Heart left ventricle (tissue), 16 donors: ENCODE data around the gene WDR7. TPM values are rescaled to one million over a fixed set of nuclear protein-coding genes. Genes with fewer than 3 reads are reported as not detected.

Experiments
- ATAC-seq, 4 donors: fragments of 200-7000 bp; cut with Tn5 transposase; one replicate each; pipeline ENCODE4 v1.9.1; 2020 to 2022; ENCODE audit warnings: moderate library complexity in 4 of 4, mild to moderate bottlenecking in 3 of 4, moderate number of reproducible peaks in 1 of 4
- DNase-seq, 5 donors: peaks; one replicate each; pipeline ENCODE4 v3.0.0-alpha.2; 2020
- H3K27ac ChIP-seq, 12 donors: fragments of 200-600 bp; sonication (generic) in 4 of 12; one replicate each; pipeline versions ENCODE4 v1.5.0 to v1.8.0; 2016 to 2022; ENCODE audit warnings: mild to moderate bottlenecking in 2 of 12
- H3K27me3 ChIP-seq, 9 donors: fragments of 200-600 bp; sonication (generic) in 2 of 9; one replicate each; pipeline versions ENCODE4 v1.5.1 to v1.8.0; 2016 to 2022; ENCODE audit warnings: mild to moderate bottlenecking in 3 of 9
- H3K36me3 ChIP-seq, 9 donors: fragments of 200-600 bp; sonication (generic) in 2 of 9; one replicate each; pipeline versions ENCODE4 v1.5.0 to v1.8.0; 2018 to 2022; ENCODE audit warnings: mild to moderate bottlenecking in 2 of 9
- H3K4me1 ChIP-seq, 12 donors: fragments of 200-600 bp; sonication (generic) in 4 of 12; one replicate each; pipeline versions ENCODE4 v1.5.0 to v1.8.0; 2016 to 2022; ENCODE audit warnings: mild to moderate bottlenecking in 3 of 12
- H3K4me3 ChIP-seq, 12 donors: fragments of 200-600 bp; sonication (generic) in 4 of 12; one replicate each; pipeline versions ENCODE4 v1.5.0 to v1.8.0; 2017 to 2022; ENCODE audit warnings: mild to moderate bottlenecking in 9 of 12, moderate library complexity in 4 of 12
- H3K9me3 ChIP-seq, 12 donors: fragments of 200-600 bp; sonication (generic) in 4 of 12; one replicate each; pipeline versions ENCODE4 v1.5.0 to v1.8.0; 2016 to 2022; ENCODE audit warnings: mild to moderate bottlenecking in 1 of 12
- POLR2A ChIP-seq, 2 donors: fragments of 450-650 bp; IDR thresholded peaks; one replicate each; pipeline ENCODE4 v1.6.1; 2017; ENCODE audit warnings: antibody characterized with exemption in 2 of 2, mild to moderate bottlenecking in 2 of 2, moderate library complexity in 2 of 2
- WGBS, 4 donors: extraction: QIAGEN DNeasy Blood & Tissue Kit in 2 of 4; methylation state at CpG; one replicate each; pipeline versions ENCODE4 v1.1.5 to v1.1.7; 2013 to 2018; 5-methylcytosine and 5-hydroxymethylcytosine counted together
- intact Hi-C, 10 donors: fragments of 100-400 bp; cut with DNase I; formaldehyde crosslinking; loops; one replicate each; pipeline versions ENCODE4 v1.11.1 to v1.14.2; 2022
- polyA plus RNA-seq, 2 donors: library from polyadenylated mRNA; stranded (reverse); fragments of 200-250 nt; gene quantifications; one replicate each; pipeline ENCODE4 v1.2.3, GENCODE V29; 2013
- total RNA-seq, 9 donors: library from RNA; depleted of rRNA in 2 of 9; stranded (reverse); fragments of >200 nt in 2 of 9; fragmentation: NEBNext Ultra II Directional in 3 of 9; extraction: Animal tissue kit (Norgen Biotek cat#: 25700) in 3 of 9; gene quantifications; one replicate each; pipeline versions ENCODE4 v1.1.0 to v1.2.4, GENCODE V29; 2016 to 2023
- TF ChIP-seq, protein P1 (sequence below), 12 donors: fragments of 200-600 bp; sonication (generic) in 4 of 12; IDR thresholded peaks; one replicate each; pipeline versions ENCODE4 v1.5.0 to v1.8.0; 2018 to 2022; ENCODE audit warnings: antibody characterized with exemption in 12 of 12, mild to moderate bottlenecking in 5 of 12
- donor health status: ischemic (EF 13 %, LVEDD 7.1; RV severe dilation, severe dysfunction).
- donor health status: healthy with polysubstance abuse.
- donor health status: DM: no; HTN: yes; CAD: no.
- donor health status: DM: no; HTN: no; CAD: no.
- donor health status: ischemic (EF 25% LVEDD 6.9; RV normal size, moderate dysfunction).
- donor health status: ischemic (EF 25% LVEDD 5.7; RV mildly dilated, moderate dysfunction).
- donor health status: healthy.
- donor health status: DM: yes; HTN: yes; CAD: no.
- donor health status: ischemic (EF 35%, LVEDD 5.7; RV mildly dilated, moderate dysfunction).
- donor health status: nonischemic (EF 11% LVEDD 7.7; RV severe dilation, severe dysfunction).
- donor health status: DM: yes; HTN: yes; CAD: no.
- donor health status: PGD.
- donor health status: ischemic (EF 29% LVEDD 5.4; RV normal size, mild dysfunction).
- donor health status: nonischemic (EF 23%, LVEDD 6.1; RV moderate dilation, normal function).

WDR7 gene
- total and polyA plus RNA-seq, 11 donors, result 4.3 to 33.6 (median 26.6) TPM

DNA sequence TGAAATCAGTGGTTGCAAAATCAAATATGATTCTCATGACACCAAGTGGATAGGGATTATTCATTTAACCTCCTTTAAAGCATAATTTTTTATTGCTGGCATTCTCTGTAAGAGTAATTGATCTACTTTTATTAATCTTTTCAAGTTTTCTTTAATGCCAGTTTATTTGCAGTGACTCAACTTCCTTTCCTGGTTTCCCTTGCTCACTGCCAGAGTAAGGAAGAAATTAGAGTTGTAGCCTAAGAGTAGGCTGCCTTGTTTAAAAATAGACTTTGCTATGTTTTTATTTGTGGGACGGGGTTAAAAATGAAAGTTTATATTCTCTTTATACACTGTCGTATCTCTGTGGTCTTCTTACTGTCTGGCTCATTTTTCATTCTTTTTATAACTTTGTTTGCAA, 148.6 kb downstream of the WDR7 start:
- DNase-seq (no peak), ATAC-seq (no peak)
- no peaks in the 10 kb centered on the region for H3K27me3 ChIP-seq
- TF ChIP-seq POLR2A (IDR thresholded peaks at IDR 0.05), result no peak
- TF ChIP-seq, protein P1, sequence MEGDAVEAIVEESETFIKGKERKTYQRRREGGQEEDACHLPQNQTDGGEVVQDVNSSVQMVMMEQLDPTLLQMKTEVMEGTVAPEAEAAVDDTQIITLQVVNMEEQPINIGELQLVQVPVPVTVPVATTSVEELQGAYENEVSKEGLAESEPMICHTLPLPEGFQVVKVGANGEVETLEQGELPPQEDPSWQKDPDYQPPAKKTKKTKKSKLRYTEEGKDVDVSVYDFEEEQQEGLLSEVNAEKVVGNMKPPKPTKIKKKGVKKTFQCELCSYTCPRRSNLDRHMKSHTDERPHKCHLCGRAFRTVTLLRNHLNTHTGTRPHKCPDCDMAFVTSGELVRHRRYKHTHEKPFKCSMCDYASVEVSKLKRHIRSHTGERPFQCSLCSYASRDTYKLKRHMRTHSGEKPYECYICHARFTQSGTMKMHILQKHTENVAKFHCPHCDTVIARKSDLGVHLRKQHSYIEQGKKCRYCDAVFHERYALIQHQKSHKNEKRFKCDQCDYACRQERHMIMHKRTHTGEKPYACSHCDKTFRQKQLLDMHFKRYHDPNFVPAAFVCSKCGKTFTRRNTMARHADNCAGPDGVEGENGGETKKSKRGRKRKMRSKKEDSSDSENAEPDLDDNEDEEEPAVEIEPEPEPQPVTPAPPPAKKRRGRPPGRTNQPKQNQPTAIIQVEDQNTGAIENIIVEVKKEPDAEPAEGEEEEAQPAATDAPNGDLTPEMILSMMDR (IDR thresholded peaks at IDR 0.05), result no peak
- intact Hi-C loops, result no loop called here
- H3K9me3 ChIP-seq, result no peaks in the 10 kb centered on the region
- no peak overlapping the region for H3K4me3 ChIP-seq
- H3K4me1 ChIP-seq, result peaks cover 0 to 6% (median 0%) of the 10 kb centered on the region in 12 donors
- no peak overlapping the region for H3K27ac ChIP-seq
- peaks cover 0 to 7% (median 0%) of the 10 kb centered on the region in 9 donors for H3K36me3 ChIP-seq
- WGBS, 4 donors, result 46 to 60% (median 51%) methylated on average over 2 of the region's 2 CpGs

DNA sequence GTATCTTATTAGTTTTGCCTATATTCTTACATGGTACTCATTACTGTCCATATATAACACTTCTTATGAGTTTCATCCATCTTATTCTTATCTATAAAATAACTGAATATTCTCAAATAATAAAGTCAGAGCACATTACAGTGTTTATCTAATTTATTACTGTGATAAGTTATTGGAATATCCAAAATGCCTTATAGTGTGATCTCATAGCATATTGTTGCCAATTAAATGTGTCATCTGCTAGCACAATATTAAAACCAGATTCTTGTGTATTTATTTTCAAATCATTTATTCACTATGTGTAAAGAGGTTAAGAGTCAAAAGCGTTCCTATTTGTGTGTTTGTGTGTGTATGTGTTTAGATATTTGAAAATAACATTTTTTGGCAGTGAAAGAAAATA, 151.9 kb downstream of the WDR7 start:
- intact Hi-C loops, result no loop called here
- Histone ChIP-seq H3K27me3 (no peaks in the 10 kb centered on the region), H3K4me3 (no peak overlapping the region), H3K27ac (no peak overlapping the region), H3K9me3 (no peaks in the 10 kb centered on the region), H3K36me3 (peaks cover 0 to 7% (median 0%) of the 10 kb centered on the region in 9 donors), H3K4me1 (peaks cover 0 to 6% (median 0%) of the 10 kb centered on the region in 12 donors)
- ATAC-seq, result no peak
- 91 to 97% (median 96%) methylated on average over 1 of the region's 1 CpG for WGBS, 4 donors
- TF ChIP-seq, protein P1 (IDR thresholded peaks at IDR 0.05), result no peak
- no peak for TF ChIP-seq POLR2A (IDR thresholded peaks at IDR 0.05)
- DNase-seq, result no peak

DNA sequence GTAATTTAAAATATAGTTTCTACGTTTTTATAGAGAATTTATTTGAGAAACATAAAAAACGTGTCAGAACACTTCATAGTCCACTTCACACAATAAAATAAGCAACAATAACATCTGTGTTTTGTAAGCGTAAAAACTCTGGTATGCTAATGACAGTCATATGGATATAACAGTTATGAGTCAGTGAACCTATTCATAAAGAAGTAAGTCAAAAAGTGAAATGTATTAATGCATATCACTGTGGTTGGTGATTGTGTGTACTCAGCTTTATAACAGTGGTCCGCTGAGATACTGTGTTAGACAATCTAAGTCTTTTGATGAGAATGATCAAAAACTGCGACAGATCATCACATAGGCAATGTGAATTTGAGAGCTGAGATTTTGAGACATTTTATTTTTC, 153.2 kb downstream of the WDR7 start:
- ATAC-seq, result no peak
- intact Hi-C loops, result no loop called here
- no peak for TF ChIP-seq POLR2A (IDR thresholded peaks at IDR 0.05)
- TF ChIP-seq, protein P1 (IDR thresholded peaks at IDR 0.05), result no peak
- Histone ChIP-seq H3K27ac (no peak overlapping the region), H3K27me3 (no peaks in the 10 kb centered on the region), H3K4me3 (no peak overlapping the region), H3K4me1 (peaks cover 0 to 5% (median 0%) of the 10 kb centered on the region in 12 donors), H3K9me3 (no peaks in the 10 kb centered on the region), H3K36me3 (peaks cover 0 to 7% (median 0%) of the 10 kb centered on the region in 9 donors)
- WGBS, 4 donors, result 96 to 98% (median 97%) methylated on average over 5 of the region's 5 CpGs
- no peak for DNase-seq

DNA sequence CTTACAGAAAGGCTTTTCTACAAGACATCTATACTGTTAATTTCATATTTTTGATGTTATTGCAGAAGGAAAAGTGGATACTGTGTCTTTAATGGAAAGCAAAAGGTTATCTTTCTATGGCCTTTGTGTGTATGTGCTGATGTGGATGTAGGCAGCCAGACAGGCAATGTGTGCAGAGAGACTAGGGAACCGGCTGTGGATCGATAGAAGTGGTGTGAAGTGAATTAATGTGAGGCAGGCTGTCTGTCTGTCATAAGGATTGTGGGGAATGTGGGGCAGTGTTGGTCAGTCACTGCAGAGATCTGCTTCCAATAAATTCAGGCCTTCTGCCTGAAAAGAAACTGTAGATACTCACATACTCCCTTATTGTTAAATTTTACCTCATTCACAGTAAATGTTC, 156.7 kb downstream of the WDR7 start:
- no peak for TF ChIP-seq POLR2A (IDR thresholded peaks at IDR 0.05)
- TF ChIP-seq, protein P1 (IDR thresholded peaks at IDR 0.05), result no peak
- intact Hi-C loops, result no loop called here
- no peak for DNase-seq
- peaks cover 0 to 7% (median 0%) of the 10 kb centered on the region in 9 donors for H3K36me3 ChIP-seq
- no peak overlapping the region for H3K4me3 ChIP-seq
- no peak overlapping the region for H3K27ac ChIP-seq
- H3K27me3 ChIP-seq, result no peaks in the 10 kb centered on the region
- H3K4me1 ChIP-seq, result no peaks in the 10 kb centered on the region
- 71 to 84% (median 79%) methylated on average over 2 of the region's 2 CpGs for WGBS, 4 donors
- ATAC-seq, result no peak
- no peaks in the 10 kb centered on the region for H3K9me3 ChIP-seq
